Measurements from ENCODE around the gene ARHGAP23. TPM values are rescaled to one million over a fixed set of nuclear protein-coding genes. Genes with fewer than 3 reads are reported as not detected.

Gene ARHGAP23
- total RNA-seq, 2 experiments from 2014 or later: 0.73 to 0.81 TPM

- H3K9me3 Mint-ChIP-seq: no peaks in the 10 kb centered on the region
- H3K4me1 Mint-ChIP-seq: peaks cover 12% of the 10 kb centered on the region
- H3K27ac Mint-ChIP-seq: no peak overlapping the region
- ChIA-PET CTCF (interaction anchor here (1.7 kb wide), 1 partner anchor 68 kb away, joined by 10 read pairs; no protein-coding TSS in a partner anchor), POLR2A (no interaction called here)
- peaks cover 40% of the 10 kb centered on the region for H3K27me3 Mint-ChIP-seq
- DNase-seq: no peak
- no peak overlapping the region for H3K4me3 Mint-ChIP-seq
- H3K36me3 Mint-ChIP-seq (ENCODE audit: low read depth): no peaks in the 10 kb centered on the region
Measured at GRCh38 chr17:38416840-38417209, 11.4 kb upstream of the ARHGAP23 start.

- Mint-ChIP-seq H3K27ac (no peak overlapping the region), H3K4me1 (peaks cover 12% of the 10 kb centered on the region), H3K9me3 (no peaks in the 10 kb centered on the region), H3K36me3 (ENCODE audit: low read depth) (no peaks in the 10 kb centered on the region), H3K4me3 (no peak overlapping the region), H3K27me3 (peaks cover 41% of the 10 kb centered on the region)
- CTCF ChIA-PET: no interaction called here
- POLR2A ChIA-PET: no interaction called here
- no peak for DNase-seq
Measured at GRCh38 chr17:38417210-38417951, 10.9 kb upstream of the ARHGAP23 start.

GRCh38 chr17:38418062-38418692 lies 10.1 kb upstream of the ARHGAP23 start:
- ChIA-PET CTCF (no interaction called here), POLR2A (no interaction called here)
- Mint-ChIP-seq H3K4me1 (peaks cover 12% of the 10 kb centered on the region), H3K27ac (no peak overlapping the region), H3K9me3 (no peaks in the 10 kb centered on the region), H3K4me3 (no peak overlapping the region), H3K36me3 (ENCODE audit: low read depth) (no peaks in the 10 kb centered on the region), H3K27me3 (peaks cover 43% of the 10 kb centered on the region)
- no peak for DNase-seq

GRCh38 chr17:38418693-38419507 lies 9.4 kb upstream of the ARHGAP23 start:
- CTCF ChIA-PET: no interaction called here
- H3K27me3 Mint-ChIP-seq: peaks cover 47% of the 10 kb centered on the region

GRCh38 chr17:38419508-38419981 lies 8.7 kb upstream of the ARHGAP23 start:
- Mint-ChIP-seq H3K9me3 (no peaks in the 10 kb centered on the region), H3K4me3 (no peak overlapping the region), H3K27ac (no peak overlapping the region), H3K4me1 (peaks cover 12% of the 10 kb centered on the region), H3K36me3 (ENCODE audit: low read depth) (no peaks in the 10 kb centered on the region), H3K27me3 (peaks cover 51% of the 10 kb centered on the region)
- ChIA-PET POLR2A (no interaction called here), CTCF (no interaction called here)
- DNase-seq: no peak

More at GRCh38 chr17:38418693-38419507, 9.4 kb upstream of the ARHGAP23 start:
- Mint-ChIP-seq H3K4me1 (peaks cover 12% of the 10 kb centered on the region), H3K4me3 (no peak overlapping the region), H3K36me3 (ENCODE audit: low read depth) (no peaks in the 10 kb centered on the region), H3K27ac (no peak overlapping the region), H3K9me3 (no peaks in the 10 kb centered on the region)
- POLR2A ChIA-PET: no interaction called here
- no peak for DNase-seq

GRCh38 chr17:38420518-38420917 lies 7.7 kb upstream of the ARHGAP23 start:
- Mint-ChIP-seq H3K4me1 (peaks cover 5% of the 10 kb centered on the region), H3K4me3 (no peak overlapping the region), H3K36me3 (ENCODE audit: low read depth) (no peaks in the 10 kb centered on the region), H3K27me3 (peaks cover 61% of the 10 kb centered on the region), H3K27ac (no peak overlapping the region), H3K9me3 (no peaks in the 10 kb centered on the region)
- DNase-seq: no peak
- POLR2A ChIA-PET: no interaction called here
- CTCF ChIA-PET: interaction anchor here (0.6 kb wide), 1 partner anchor 8 kb away, joined by 3 read pairs; no protein-coding TSS in a partner anchor

- peaks cover 61% of the 10 kb centered on the region for H3K27me3 Mint-ChIP-seq
- no peak overlapping the region for H3K4me3 Mint-ChIP-seq
- H3K27ac Mint-ChIP-seq: no peak overlapping the region
- no peaks in the 10 kb centered on the region for H3K36me3 Mint-ChIP-seq (ENCODE audit: low read depth)
- DNase-seq: no peak
- H3K9me3 Mint-ChIP-seq: no peaks in the 10 kb centered on the region
- ChIA-PET POLR2A (no interaction called here), CTCF (interaction anchor here (0.6 to 2.0 kb wide), 6 partner anchors 9 to 84 kb away, joined by 3 to 6 read pairs (median 4); partner anchors contain the start of gene SOCS7)
- peaks cover 3% of the 10 kb centered on the region for H3K4me1 Mint-ChIP-seq
Measured at GRCh38 chr17:38421171-38421841, 7.0 kb upstream of the ARHGAP23 start.

GRCh38 chr17:38421871-38422827 lies 6.1 kb upstream of the ARHGAP23 start:
- no peak for DNase-seq
- ChIA-PET CTCF (interaction anchor here (0.6 to 2.0 kb wide), 6 partner anchors 10 to 83 kb away, joined by 3 to 6 read pairs (median 4); partner anchors contain the start of gene SOCS7), POLR2A (no interaction called here)
- H3K4me1 Mint-ChIP-seq: peaks cover 3% of the 10 kb centered on the region
- H3K4me3 Mint-ChIP-seq: no peak overlapping the region
- H3K9me3 Mint-ChIP-seq: no peaks in the 10 kb centered on the region
- H3K27me3 Mint-ChIP-seq: peaks cover 61% of the 10 kb centered on the region
- H3K27ac Mint-ChIP-seq: no peak overlapping the region
- no peaks in the 10 kb centered on the region for H3K36me3 Mint-ChIP-seq (ENCODE audit: low read depth)

- Mint-ChIP-seq H3K4me1 (peaks cover 6% of the 10 kb centered on the region), H3K4me3 (no peak overlapping the region), H3K27me3 (peaks cover 53% of the 10 kb centered on the region), H3K9me3 (no peaks in the 10 kb centered on the region), H3K27ac (no peak overlapping the region), H3K36me3 (ENCODE audit: low read depth) (no peaks in the 10 kb centered on the region)
- CTCF ChIA-PET: interaction anchor here (0.5 to 1.8 kb wide), 16 partner anchors 10 to 263 kb away, joined by 3 to 8 read pairs (median 4); no protein-coding TSS in a partner anchor
- DNase-seq: no peak
- POLR2A ChIA-PET: no interaction called here
Measured at GRCh38 chr17:38424297-38424972, 3.8 kb upstream of the ARHGAP23 start.

GRCh38 chr17:38425031-38425430 lies 3.2 kb upstream of the ARHGAP23 start:
- DNase-seq: no peak
- no peak overlapping the region for H3K4me3 Mint-ChIP-seq
- H3K4me1 Mint-ChIP-seq: peaks cover 7% of the 10 kb centered on the region
- no peaks in the 10 kb centered on the region for H3K36me3 Mint-ChIP-seq (ENCODE audit: low read depth)
- H3K27me3 Mint-ChIP-seq: peaks cover 54% of the 10 kb centered on the region
- CTCF ChIA-PET: interaction anchor here (0.5 to 0.7 kb wide), 2 partner anchors 76 to 263 kb away, joined by 4 to 5 read pairs; no protein-coding TSS in a partner anchor
- POLR2A ChIA-PET: no interaction called here
- H3K27ac Mint-ChIP-seq: no peak overlapping the region
- no peaks in the 10 kb centered on the region for H3K9me3 Mint-ChIP-seq

- H3K27me3 Mint-ChIP-seq: peaks cover 54% of the 10 kb centered on the region
- H3K4me1 Mint-ChIP-seq: peaks cover 7% of the 10 kb centered on the region
- POLR2A ChIA-PET: no interaction called here
- no peak overlapping the region for H3K27ac Mint-ChIP-seq
- no peaks in the 10 kb centered on the region for H3K9me3 Mint-ChIP-seq
- H3K4me3 Mint-ChIP-seq: no peak overlapping the region
- no peaks in the 10 kb centered on the region for H3K36me3 Mint-ChIP-seq (ENCODE audit: low read depth)
- CTCF ChIA-PET: interaction anchor here (0.7 kb wide), 1 partner anchor 77 kb away, joined by 4 read pairs; no protein-coding TSS in a partner anchor
- no peak for DNase-seq
Measured at GRCh38 chr17:38425744-38426143, 2.5 kb upstream of the ARHGAP23 start.
